SK-N-DZ (cell line): ENCODE measurements around the gene GCHFR.

Experiments used
- DNase-seq: peaks from one replicate; pipeline ENCODE4 v3.0.0-alpha.2; 2015; ENCODE audit warnings: low spot score
- small RNA-seq, 2 experiments: library from RNA; depleted of rRNA; stranded (forward); fragments of <200 nt; gene quantifications; one replicate each; pipeline ENCODE3, GENCODE V24; 2014

GCHFR gene

DNA sequence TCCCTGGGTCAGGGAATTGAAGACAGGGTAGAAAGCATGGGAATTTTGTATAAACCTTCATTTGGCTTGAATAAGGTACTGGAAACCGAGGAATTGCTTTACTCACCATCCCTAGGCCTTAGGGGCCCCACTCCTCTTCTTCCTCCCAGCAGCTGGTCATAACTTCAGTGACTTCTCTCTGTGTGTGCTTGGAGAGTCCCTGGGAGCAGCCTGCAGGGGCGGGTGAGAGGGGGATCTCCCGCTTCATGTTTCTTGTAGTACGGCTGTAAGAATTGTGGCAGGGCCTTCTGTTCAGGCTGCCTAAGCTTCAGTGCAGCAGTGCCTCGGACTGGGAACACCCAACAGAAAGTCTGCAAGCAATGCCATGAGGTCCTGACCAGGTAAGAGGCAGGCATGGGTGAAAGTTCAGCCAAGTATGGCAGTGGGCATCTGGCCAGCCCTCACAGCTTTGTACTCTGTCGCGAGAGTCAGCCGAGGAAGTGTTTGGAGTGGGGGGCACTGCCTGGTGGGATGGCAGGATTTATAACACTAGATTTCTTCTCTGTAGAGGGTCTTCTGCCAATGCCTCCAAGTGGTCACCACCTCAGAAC is 45.1 kb downstream of the GCHFR start:
- no peak for DNase-seq

DNA sequence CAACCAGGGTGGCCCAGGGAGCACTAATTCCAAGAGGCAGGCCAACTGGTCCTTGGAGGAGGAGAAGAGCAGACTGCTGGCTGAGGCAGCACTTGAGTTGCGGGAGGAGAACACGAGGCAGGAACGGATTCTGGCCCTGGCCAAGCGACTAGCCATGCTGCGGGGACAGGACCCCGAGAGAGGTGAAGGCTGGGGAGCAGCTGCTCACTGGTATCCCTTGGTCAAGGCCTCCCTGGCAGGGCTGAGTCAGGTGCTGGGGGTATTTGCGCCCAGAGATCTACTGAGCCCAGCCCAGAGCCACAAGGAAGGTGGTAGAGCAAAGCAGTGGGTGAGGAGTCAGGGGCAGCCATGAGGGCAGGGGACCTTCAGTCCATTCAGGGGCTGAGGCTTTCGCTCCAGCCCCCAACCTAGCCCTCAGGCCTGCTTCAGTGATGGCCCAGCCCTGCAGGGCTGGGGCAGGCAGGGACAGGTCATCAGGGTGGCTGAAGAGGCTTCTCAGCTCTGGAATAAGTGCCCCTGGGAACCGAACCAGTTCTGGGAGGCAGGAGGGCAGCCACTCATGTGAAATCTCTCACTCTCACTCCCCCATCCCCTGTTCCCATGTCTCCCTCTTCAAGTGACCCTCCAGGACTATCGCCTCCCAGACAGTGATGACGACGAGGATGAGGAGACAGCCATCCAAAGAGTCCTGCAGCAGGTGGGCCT is 49.0 kb downstream of the GCHFR start:
- no peak for DNase-seq

DNA sequence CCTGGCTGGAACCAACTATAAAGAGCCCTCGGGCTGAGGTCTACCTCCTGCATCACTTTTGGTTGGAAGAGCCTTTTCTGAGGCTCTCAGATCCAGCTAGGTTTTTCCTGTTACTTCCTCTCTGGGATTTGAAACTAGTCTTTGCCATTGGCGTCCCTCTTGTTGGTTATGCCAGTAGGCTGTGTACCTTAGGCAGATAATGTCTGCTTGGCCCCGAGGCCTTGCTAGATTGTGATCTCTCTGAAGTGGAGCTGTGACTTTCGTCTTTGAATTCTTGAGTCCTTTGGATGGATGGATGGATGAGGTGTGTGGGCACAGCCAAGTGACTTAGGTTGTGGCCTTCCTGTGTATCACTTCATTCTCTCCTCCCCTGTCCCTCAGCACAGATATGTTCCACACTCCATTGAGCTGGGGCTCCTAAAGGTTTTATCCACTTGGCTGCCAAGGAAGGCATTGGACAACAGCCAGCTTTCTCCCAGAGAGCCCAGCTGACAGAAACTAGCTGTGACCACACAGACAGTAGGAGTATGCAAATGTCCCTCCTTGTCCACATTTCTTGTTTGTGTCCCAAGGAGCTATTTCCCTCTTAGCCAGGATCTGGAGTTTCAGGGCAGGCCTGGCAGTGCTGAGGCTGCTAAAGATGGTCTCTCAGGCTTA is 51.3 kb downstream of the GCHFR start:
- DNase-seq = no peak

Small RNA genes lying within 50 kb of the gene (small RNA-seq; reads per million reads assigned to genes)
- 0 reads per million in 2 experiments for gene SUMO2P15
